NOMO-1 treated with dmso at 0.1 percent for 144 hours (cell line): ENCODE data around the gene XPNPEP1.

Experiments
- DNase-seq: peaks from one replicate; lab custom pipeline; 2025; ENCODE audit not compliant: unreplicated experiment; lab: John Stamatoyannopoulos, UW

XPNPEP1 gene

GRCh38 chr10:109922976-109923921 is at the start of gene XPNPEP1:
Gene XPNPEP1 (minus strand): TSS chr10:109923511. CDS start chr10:109923433, 78 bp downstream.
- DNase-seq: peak; percentile 88

DNA sequence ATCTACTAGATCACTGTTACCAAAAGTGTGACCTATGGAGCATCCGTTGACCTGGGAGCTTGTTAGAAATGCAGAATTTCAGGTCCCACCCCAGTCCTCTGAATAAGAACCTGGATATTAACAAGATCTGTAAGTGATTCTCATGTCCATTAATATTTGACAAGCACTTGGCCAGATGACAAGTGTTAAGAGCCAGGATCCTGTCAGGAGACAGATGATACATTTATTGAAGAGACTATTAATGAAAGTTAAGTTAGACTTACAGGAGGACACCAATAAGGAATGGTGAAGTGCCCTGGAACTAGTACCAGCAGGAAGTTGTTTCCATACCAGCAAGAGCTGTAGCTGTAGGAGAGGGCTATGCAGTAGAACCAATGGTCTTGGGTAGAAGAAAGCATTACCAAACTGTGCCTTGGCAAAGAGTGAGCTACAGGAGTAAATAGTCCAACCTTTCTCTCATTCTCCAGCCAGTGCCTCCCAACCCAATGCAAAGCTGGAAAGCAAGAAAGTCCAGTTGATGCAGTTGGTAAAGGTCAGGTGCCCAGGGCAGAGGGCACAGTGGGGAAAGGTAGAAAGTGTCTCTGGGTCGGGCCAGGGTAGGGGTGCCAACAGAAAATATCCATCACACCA is 49.2 kb upstream of the XPNPEP1 start:
- no peak for DNase-seq

DNA sequence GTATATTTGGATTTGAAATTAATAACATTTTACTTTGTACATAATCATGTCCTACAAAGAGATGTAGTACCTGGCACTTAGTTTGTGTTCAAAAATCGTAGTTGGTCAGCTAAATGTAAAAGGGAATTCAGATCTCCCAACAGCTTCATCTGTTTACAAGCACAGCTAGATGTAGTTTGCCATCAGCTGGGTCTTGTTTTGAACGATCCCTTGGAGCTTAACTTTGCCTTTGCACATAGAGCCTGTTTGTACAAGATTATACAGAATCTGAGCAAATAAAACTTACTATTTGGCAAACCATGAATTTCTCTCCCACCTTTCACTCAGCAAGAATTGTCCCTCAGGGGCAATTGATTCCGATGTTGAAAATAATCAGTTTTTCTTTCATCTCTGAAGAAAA is 48.3 kb upstream of the XPNPEP1 start:
- DNase-seq: no peak

DNA sequence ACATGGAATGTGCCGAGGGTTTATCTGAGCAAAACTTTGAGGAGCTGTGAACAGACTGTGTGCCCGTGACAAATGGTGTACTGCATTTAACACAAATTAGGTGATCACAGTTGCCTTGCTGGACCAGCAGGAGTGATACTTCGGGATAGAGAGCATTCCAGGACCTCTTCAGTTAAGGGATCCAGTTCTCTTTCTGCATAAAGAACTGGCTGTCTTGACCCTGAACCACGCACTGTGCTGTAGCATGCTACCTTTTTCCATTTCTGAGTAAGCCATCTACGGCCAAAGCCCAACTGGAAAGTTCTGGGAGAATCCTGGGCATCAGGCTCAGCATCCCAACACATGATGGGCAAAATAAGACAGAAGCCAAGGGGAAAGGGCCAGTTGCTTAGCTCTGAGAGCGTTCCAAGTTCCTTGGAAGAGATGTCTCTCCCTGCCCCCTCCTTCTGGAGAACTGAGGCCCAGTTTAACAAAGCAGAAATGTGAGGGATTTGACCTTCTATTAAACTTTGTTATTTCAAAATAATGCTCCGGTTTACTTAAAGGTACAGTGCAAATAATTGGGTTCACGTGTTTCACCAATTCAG is 46.5 kb upstream of the XPNPEP1 start:
- no peak for DNase-seq

GRCh38 chr10:109968953-109969759 is 45.8 kb upstream of the XPNPEP1 start:
- no peak for DNase-seq

GRCh38 chr10:109967739-109968088 is 44.4 kb upstream of the XPNPEP1 start:
- no peak for DNase-seq

DNA sequence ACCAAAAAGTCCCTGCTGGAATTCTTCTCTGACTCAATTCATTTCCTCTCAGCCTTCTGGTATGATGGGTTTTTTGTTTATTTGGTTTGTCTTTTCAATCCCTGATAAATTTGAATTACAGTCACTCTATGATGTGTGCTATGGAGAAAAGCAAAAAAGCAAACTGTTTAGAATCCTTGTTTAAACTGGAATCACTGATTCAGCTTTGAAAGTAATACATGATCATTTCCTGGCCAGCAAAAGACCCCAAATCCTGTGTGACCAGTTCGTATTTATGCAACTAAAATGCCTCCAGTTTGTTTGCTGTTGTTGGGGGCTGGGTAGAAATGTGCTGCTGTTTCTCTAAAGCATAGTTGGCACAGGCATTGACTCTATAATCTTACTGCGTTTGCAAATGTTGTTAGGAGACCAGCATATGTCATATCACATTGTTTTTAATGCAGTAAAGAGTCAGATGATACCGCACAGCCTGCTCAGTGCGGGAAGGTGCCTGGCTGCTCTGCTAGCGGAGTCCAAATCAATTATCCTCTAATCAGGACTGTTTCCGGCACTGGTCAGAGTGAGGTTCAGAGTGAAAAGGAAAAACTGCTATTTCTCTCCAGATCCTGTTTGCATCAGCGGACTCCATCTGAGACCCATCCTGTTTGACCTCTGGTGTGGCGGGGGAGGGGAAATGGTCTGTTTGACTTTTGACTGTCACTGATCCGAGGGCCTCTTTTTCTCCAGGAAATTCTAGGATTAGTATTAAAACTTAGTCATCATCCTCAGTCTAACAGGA is 43.8 kb upstream of the XPNPEP1 start:
- DNase-seq: no peak

DNA sequence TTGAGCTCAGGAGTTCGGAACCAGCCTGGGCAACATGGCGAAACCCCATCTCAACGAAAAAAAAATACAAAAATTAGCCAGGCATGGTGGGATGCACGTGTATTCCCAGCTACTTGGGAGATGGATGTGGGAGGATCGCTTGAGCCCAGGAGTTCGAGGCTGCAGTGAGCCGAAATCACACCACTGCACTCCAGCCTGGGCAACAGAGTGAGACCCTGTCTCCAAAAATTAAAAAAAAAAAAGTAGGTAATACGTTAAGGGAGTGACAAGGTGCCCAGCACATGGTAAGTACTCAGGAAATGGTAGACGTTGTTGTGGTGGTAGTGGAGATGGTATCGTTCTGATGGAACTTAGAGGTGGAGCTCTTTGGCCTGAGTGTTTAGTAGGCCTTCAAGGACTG is 41.0 kb upstream of the XPNPEP1 start:
- no peak for DNase-seq

GRCh38 chr10:109963439-109963838 is 40.1 kb upstream of the XPNPEP1 start:
- DNase-seq: no peak

DNA sequence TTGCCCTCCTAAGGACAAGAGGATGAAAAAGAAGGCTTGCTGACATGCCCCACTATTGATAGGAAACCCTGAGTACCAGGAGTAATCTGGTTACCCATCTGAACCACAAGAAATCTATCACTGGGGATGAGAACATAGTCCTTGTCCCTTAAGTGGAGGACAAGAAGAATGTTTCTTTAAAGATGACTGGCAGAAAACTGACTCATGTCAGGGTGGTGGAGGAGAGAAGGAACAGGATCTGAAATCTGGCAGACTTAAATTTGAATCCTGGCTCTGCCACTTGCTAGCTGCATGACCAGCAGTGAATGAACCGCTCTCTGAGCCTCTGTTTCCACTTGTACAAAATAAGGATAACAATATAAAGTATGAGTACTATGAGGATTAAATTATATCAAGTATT is 38.9 kb upstream of the XPNPEP1 start:
- no peak for DNase-seq

DNA sequence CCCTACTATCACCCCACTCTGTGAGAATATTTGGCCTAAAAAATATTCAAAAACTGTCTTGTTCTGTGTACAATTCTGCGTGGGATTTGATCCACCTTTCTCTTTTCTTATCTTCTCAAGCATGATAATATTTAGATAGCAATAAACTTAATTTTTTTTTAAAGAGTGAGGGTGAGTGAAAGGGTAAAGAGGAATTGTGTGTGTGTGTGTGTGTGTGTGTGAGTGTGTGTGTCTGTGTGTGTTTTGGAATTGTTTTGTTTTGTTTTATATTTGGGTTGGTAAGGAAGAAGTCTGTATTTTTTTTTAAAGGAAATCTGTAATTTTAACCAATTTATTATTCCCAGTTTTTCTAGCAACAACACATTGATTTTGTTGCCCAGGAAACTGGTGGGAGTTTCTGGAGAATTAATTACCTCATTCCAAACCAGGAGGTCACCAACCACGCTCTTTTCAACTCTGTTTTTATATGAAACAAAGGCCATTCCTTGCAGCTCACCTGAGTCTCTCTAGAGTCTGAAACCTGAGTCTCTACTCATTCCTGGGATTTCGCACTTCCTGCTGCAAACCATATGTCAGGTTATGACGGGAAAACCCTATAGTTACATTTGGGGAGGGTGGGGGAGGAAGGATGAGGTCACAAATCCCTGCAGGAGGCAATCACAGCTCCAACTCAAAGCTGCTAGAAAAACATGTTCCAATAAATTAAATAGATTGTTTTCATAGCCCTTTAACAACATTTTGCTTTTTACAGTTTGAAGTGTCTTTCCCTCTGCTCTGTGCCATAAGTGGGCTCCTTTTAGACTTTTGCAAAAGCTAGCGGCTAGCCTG is 38.1 kb upstream of the XPNPEP1 start:
- DNase-seq: no peak

DNA sequence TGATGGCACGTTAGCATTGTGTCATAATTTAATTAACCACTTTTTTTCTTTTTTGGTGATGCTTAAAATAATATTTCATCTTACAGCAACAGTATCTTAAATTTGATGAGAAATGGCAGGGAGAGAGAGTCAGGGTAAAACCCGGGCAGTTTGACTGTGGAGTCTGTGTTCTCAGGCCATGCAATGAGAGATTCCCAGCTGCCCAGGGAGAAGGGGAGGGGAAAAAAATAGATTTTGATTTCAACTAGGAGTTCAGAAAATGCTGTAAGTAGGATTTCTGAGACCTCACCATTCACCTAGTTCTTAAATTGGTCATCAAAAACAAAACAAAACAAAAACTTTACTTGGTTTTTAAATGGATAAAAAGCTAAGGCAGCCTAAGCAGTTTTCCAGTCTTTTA is 37.4 kb upstream of the XPNPEP1 start:
- DNase-seq: no peak

DNA sequence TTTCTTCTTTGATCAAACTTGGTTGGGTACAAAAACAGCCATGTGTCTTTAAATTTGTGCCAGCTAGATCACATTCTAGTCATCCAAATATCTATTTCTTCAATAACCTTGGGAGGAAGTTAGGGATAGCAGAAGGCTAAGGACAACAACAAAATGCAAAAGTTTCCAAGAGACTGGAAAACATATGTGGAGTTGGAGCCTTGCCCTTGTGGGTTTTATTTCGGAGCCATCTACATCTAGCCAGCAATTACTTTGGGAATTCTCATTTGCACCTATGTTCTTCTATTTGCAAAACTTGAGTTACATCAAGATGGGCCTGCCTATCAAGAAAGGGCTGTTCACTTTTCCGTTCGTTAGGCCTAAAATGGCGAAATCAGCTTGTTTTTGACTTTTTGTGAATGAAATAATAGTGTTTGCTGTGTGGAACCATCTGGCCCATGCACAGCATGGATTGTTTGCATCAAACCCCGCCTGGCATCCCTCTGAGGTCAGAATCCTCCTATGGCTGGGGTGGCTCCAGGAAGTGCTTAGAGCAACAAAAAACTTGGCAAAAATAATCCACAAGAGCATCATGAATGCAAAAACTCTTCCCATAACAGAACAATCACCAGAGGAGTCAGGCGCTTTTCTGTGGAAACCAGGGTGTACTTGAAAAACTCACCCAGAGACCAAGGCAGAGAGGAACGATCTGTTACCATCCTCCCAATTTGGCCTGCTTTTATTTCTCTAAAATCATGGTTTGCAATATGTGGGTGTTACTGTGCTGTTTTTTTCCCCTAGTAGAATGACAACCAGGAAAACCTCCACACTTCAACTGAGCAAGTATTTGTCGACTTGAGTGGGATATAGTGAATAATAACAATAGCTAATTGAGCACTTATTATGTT is 36.2 kb upstream of the XPNPEP1 start:
- no peak for DNase-seq

GRCh38 chr10:109958059-109958458 is 34.7 kb upstream of the XPNPEP1 start:
- DNase-seq: no peak

DNA sequence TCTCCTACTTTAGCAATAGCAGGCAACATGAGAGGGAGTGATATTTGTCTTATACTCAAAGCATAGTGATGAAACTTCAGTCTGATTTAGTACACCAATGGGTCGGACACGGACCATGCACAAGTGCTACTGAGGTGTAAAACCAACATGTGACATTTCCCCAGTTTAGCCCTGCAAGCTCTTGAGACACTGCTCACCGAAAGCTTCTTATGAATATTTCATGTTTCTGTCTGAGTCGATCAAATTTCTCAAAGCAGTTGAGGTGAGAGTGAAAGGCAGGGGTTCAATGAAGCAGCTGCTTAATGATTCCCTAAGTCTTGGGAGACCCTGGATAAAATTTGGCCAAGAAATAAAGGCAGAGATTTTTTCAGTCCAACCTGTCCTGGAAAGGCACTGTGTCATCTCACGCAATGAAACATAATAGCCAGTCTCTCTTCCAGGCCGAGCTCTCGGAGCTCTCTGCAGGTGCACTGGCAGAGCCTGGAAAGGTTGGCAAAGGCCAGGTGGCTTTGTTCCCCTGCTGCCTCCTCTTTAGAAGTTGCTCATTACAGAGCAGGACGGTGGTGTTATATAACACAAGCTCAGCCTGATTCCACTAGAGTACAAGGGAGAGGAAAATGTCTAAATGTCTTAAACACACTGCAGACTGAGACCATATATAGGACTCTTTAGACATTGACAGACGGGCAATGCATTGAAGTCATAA is 33.9 kb upstream of the XPNPEP1 start:
- no peak for DNase-seq

- DNase-seq: no peak
Observed at GRCh38 chr10:109956454-109957091, 33.3 kb upstream of the XPNPEP1 start.

GRCh38 chr10:109953766-109954165 is 30.5 kb upstream of the XPNPEP1 start:
- no peak for DNase-seq

DNA sequence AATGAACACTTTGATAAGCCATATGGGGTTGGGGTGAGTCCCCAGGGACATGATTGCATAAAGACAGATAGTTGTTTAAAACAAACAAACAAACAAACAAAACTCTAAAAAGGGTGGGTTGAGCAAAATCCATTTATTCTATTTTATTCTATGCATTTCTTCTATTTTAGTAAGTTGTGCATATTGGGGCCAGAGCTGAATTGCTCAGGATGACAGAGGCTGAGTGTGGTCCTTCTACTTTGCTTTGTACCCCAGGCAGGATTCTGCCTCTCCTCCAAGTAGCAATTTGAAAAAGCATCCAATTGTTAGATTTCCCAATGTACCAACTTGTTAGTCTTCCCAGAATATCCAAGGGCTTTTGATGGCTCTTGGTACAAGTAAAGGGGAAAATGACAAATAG is 29.2 kb upstream of the XPNPEP1 start:
- no peak for DNase-seq
